NCI-H69 (cell line): ENCODE measurements around the gene PALLD.
"Not testable (repeated sequence)": the region's sequence is repeated elsewhere in the genome, so short reads cannot be mapped to it uniquely, and the experiment has no call there.

Experiments
- DNase-seq: peaks from one replicate; lab custom pipeline; 2025; lab: John Stamatoyannopoulos, UW

PALLD gene

DNA sequence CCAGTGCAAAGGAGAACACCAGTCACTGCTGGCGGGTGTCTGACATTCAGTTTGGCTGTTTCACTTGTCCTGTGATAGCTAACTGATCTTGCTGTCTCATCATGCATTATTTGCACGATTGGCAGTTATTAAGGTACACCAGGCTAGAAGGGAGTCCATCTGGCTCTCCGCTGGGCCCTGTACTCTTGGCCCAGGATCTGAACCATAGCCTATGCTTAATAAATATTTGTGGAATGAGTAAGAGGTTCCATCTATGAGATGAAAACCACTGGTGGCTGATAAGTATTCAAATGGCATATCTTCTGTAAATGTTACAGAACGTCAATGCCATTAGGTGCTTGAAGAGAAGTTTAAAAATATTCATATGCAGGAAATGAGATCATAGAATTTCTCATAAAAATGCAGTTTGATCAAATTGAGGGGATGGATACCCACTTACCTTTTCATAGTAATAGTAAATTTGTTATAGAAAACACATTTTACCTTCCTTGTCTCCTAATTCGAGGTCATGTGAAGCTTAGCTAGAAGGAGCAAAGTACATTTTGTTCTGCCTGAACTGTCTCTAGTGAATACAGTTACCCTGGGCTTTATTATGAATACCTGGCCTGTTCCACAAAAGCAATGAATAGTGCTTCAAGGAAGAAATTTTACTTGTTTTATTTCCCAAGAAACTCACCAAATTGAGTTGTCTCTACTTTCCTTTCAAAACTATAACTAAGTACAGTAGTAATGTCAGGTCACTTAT is 299.7 kb downstream of the PALLD start:
- DNase-seq, result peak; percentile 48

DNA sequence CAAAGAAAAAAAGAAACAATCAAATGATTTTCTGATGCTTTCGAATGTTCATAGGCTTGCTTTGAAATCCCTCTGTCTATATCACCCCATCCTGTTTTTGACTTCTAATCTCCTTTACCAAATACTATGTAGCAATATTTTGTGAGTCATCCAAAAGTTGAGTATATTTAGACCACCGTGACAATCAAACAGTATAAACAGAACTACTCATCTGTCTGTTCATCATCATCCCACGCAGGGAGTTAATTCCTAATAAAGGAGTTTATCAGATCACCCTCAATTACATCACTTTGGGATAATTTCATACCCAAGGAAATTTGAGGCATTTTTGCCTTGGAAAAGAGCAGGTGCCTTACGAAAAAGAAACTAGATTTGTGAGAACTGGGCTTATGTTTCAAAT is 300.3 kb downstream of the PALLD start:
- no peak for DNase-seq

DNA sequence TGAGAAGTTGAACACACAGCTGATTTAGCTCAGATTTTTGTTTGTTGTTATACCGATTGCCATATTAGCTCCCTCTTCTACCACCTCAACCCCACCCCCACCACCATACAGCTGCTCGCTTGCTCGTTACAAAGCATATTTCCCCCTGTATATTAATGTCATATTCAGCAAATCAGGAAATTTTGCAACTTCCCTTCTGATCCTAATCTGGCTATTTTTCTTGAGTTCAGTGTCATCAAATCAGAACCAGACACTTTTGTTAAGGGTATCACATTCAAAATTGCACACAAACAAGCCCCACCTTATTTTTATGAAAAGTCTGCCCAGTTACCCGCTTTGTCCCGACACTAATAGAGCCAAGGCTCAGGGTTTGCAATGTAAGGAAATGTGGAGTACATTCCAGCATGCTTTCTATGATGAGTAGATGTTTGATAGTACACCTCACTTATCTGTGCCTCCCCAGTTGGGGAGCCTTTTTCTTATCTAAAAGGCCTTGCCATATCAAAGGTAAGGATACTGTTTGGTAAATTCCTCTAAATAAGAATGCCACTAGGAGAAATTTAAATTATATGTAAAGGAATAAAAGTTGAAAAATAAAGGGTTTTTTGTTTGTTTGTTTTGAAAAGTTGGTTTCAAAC is 301.0 kb downstream of the PALLD start:
- no peak for DNase-seq

DNA sequence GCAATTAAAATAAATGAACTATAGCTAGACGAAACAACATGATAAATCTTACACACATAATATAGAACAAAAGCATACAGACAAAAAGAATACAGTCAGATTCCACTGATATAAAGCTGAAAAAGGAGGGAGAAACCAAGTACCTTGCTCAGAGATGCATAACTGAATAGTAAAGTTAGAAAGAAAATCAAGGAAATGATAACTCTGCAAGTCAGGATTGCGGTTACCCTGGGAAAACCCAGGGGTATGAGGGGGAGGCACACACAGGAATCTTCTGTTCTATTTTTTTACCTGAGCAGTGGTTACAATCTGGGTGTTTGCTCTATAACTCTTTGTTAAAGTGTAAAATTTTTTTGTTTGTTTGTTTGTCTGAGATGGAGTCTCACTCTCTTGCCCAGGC is 304.1 kb downstream of the PALLD start:
- DNase-seq, result no peak

DNA sequence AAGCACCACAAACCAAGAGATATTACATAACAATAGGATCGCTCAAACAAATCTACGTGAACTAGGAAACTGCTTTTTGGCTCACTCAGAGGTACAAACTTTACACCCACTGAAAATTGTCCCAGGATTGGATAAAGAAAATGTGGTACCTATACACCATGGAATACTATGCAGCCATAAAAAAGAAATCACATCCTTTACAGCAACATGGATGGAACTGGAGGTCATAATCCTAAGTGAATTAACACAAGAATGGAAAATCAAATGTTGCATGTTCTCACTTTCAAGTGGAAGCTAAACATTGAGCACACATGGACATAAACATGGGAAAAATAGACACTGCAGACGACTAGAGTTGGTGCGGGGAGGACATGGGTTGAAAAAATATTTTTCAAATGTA is 305.4 kb downstream of the PALLD start:
- no peak for DNase-seq

DNA sequence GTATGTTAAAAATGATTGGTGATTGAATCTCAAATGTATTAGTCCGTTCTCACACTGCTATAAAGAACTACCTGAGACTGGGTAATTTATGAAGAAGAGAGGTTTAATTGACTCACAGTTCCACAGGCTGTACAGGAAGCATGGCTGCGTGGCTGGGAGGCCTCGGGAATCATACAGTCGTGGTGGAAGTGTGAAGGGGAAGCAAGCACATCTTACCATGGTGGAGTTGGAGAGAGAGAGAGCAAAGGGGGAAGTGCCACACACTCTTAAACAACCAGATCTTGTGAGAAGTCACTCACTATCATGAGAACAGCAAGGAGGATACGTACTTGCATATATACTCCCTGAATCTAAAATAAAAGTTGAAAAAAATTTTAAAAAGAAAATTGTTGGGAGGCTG is 306.2 kb downstream of the PALLD start:
- DNase-seq, result not testable (repeated sequence)

DNA sequence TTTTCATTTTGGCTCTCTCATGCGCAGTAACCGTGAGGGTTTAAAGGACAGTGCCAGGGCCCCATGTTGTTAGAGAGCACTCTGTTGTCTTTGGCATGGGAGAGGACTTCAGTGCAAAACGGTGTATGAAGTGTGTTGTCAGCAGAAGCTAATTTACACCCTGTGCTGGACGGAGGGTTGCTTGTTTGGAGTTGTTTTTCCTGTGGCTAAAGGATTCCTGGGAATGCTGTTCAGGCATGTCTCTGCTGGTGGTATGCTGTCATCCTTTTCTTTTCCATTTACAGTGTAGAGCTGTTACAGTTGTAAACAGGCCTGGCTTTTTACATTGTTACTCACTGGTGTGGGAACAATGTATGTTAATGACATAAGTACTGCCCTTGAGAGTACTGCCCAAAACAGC is 306.9 kb downstream of the PALLD start:
- no peak for DNase-seq

DNA sequence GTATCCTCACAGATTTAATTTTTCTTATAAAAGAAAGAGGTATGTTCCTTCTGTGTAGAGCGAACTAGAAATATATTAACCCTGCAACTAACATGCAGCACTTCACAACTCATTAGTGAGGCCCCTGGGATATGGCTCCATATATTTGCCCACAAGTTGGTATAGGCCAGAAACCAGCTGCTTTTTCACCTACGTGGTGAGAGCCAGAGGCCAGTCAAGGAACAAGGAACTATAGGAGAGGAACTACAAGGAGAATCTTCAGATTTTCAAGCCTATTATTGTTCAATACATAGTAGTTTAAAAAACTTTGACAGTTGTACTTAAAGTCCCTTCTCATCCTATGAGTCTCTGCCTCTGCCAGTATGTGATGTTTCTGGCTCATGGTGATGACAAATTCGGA is 307.3 kb downstream of the PALLD start:
- DNase-seq, result no peak

DNA sequence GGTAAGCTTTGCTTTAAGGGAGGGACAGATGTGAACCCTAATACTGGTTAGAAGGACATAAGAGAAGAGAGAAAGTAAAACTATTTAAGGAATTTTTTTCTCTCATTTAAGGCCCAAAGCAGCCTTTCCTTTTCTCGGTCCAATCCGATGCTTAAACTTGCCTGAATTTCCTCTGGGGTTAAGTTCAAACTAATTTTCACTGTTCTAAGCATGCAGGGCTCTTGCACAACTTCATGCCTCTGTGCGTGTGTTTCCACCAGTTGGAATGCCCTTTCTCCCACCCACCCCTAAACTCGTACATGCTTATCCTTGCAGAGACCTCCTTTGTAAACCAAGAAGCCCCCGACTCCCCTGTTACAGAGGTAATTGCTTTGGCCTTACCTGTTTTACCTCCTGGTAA is 308.5 kb downstream of the PALLD start:
- no peak for DNase-seq

DNA sequence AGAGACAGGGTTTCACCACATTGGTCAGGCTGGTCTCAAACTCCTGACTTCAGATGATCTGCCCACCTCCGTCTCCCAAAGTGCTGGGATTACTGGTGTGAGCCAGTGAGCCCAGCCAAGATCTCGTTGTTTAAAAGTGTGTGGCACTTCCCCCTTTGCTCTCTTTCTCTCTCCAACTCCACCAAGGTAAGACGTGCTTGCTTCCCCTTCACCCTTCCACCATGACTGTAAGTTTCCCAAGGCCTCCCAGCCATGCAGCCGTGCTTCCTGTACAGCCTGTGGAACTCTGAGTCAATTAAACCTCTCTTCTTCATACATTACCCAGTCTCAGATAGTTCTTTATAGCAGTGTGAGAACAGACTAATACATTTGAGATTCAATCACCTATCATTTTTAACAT is 309.4 kb downstream of the PALLD start:
- not testable (repeated sequence) for DNase-seq

DNA sequence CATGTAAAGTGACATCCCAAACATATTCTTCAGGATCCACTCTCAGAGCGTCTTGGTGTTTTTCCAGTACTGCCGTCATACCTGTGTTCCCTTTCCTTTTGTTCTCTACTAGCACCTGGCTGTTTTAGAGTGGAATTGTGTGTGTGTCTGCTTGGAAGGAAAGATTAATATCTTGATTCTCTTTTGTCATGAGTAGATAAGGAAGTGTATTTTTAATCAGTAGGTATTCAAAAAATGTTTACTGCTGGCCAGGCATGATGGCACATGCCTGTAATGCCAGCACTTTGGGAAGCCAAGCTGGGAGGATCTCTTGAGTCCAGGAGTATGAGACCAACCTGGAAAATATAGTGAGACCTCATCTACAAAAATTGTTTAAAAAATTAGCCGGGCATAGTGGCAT is 314.4 kb downstream of the PALLD start:
- DNase-seq, result no peak

DNA sequence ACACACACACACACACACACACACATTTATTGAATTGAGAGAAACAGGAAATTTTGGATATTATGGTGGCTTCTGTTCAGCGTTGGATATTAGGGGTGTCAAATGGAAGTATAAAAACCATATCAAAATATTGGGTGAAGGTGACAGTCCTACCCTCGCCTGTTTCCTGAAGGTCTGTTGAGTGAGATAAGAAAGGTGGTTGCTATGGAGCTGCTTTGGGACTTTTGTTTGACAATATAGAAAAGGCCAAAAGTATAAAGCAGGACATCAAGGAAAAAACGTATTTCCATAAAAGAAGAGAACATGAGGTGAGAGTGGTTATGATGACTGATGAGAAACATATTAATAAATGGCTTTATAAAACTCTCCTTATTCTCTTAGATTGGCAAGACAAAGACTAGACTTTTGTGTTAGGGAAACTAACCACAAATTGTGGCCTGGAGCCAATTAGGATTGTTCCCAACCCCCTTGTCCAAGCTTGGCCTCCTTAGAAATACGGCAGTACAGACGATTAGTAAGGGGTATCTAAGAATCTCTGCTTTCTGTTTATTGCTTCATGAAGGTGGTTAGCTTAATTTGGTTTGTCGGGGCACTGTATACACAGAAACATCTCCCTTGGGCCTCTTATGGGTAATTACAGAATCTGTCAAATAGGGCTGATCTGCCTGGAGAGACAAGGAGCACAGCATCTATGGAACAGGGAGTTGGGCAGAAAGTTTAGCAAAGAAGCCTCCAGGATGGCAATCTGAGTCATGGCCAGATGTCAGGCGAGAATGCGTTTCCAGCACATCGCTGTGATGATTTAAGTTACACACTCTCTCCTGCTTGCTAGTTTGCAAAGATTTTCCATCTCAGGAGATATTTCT is 315.2 kb downstream of the PALLD start:
- DNase-seq, result peak; percentile 58

DNA sequence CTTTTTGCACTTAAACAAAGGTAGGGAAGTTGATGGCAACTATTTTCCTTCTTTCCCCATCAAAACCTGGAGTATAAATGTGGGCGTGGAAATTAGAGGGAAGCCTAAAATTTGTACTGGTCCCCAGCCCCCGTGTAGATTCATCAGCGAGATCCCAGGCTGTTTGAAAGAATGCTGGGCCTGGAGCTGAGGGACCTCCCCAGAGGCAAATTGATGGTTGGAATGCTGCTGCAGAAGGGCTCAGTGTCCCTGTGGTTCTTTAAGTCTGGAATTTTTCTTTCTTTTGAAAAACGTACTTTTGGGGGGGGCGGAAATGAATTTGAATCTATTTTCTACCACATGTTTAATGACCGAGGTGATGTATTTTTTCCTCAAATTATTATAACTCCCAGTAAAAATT is 316.0 kb downstream of the PALLD start:
- no peak for DNase-seq

DNA sequence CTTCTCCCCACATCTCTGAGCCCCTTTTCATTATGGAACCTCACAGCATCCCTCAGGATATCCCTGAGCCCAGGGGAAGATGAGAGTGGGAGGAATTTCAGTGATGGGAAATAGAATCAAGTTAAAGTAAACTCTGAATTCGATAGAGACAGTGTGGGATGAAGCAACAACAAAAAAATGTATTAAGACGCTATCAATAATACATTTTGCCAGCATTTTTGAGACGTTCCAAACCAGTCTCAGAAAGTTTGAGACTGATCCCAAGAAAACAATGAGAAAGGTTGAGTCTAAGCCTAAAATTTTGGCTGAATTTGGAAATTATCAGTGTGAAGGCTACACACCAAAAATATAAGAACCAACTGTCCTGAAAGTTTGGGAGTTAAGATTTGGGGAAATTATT is 317.0 kb downstream of the PALLD start:
- DNase-seq, result no peak

DNA sequence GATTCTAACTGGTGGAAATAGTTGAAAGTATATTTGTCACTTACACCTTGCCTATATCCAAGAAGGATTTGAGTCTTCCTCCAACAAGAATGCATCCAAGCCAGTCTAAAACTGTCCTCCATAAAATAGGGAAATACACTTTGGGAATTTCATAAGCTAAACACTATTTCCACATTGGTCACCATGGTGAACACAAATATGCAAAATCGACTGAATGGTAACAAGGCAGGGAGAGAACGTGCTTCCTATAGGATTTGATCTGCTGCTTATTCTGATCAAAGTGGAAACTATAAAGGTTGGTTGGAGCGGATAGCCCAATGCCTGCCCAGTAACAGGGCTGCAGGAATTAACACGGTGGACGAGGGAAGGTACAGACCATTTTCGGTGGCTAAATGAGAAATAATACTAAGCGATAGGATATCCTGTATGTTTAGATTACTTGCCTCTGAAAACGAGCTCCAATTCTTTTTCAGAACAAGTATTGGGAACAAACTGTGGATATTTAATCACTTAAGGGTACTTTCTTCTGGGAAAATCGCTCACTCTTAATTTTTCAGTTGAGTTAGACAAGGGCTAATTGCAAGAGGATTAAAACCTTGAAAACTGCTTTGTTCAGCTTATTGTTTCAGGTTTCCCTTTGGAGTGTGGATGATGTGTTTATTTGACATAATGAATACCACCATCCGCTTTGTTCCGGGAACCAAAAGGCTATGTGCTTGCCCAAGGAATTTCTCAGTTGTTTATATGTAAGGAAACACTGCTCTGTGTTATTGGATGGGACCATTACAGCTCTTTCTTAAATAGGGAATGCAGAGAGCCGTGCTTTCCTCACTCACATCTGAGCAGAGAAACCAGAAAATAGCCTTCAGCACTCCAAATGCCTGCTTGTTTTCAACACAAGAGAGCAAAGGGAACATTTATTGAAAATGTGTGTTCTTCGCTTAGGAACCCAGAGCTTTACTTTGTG is 318.8 kb downstream of the PALLD start:
- DNase-seq, result peak; percentile 26

DNA sequence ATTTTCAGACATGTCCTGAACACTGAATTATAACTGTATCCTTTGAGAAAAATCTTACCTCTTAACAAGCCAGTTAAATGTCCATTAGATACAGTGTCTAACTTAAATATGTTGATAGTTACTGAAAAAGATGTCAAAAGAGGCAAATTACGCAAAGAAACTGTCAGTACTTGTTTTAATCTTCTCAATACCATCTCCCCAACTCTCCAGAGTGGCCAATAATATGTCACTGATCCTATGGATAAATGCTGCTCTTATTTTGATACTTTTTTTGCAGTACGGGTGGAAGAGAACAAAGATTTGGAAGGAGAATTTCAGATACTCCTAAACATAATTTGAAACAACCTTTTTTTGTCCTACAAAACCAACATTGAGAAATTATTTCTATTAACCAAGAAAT is 320.5 kb downstream of the PALLD start:
- peak; percentile 54 for DNase-seq

DNA sequence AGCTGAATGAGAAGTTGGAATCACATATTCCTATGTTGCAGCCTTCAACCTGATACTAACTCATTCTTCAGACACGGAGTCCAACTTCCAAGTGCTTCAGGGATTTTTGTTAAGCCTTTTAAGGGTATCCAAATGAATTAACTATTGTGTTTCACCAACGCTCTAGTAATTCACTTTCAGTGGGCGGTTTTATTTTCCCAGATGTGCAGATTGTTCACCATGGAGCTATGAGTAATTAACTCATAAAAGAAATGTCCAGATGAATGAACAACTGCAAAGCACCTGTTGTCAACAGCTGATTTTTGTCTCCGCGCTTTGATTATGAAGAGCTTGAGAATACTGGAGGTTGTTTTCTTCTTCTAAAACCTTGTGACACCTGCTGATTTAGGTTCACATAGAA is 325.6 kb downstream of the PALLD start:
- DNase-seq, result peak; percentile 78

DNA sequence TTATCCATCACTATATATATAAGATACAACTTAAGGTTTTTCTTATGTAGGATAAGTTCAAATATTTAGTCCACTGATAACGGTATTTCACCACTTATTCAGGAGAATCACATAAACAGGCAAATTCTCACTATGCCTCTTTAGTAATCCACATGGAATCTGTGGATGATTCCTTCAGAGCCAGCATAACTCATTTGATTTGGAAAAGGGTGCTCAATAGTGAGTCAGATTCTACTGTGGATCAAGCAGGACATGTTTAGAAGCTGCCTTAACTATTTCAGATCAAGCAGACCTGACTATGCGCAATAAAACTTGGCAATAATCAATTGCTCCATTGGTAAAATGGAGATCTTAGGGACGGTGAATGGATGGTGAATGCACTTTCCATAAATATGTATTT is 329.1 kb downstream of the PALLD start:
- DNase-seq, result no peak

DNA sequence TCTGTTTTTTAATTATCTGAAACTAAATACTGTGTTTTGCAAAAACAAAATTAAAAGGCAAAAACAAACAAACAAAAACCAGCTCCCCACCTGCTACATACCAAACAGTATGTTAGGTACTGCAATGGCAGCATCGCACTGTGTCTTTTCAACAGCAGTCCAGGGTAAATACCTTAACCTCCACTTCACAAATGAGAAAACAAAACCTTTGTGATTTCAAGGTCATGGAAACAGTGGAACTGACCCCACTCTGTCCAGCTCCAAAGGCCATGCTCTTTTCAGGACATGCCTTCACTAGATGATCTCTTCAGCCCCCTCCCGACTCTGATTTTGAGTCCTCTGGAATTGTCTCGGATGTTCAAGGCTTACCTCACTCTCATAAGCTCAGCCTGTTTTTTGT is 329.8 kb downstream of the PALLD start:
- no peak for DNase-seq

DNA sequence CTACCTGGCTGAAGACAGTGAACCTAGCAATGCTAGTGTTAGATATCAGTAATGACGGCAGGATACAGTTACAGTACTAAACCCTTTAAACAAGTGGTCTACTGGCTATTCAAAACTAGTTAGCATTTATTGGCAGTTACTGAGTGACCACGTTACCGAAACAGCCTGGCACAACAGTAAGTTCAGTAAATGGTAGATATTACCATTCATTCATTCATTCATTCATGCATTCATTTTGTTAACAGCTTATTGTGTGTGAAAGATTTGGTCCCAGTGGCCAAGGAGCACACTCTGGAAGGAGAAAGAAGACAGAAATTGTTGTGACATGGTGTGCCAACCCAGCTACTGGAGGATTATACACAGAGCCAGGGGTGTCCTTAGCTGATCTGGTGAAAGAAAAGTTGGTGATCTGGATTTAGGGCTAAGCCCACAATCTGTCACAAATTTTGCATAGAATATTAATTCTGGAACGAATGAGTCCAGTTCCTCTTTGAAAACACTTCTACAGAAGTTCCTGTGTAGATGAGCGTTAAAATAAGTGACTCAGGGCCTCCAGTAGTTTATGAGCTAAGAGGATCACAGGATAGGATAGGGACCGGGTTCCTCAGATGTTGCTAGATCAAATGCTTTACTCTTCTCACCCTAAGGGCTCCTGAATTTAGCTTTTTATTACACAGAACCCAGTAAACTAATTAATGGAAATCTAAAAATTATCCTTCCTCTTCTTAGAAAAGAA is 334.1 kb downstream of the PALLD start:
- DNase-seq, result peak; percentile 28

DNA sequence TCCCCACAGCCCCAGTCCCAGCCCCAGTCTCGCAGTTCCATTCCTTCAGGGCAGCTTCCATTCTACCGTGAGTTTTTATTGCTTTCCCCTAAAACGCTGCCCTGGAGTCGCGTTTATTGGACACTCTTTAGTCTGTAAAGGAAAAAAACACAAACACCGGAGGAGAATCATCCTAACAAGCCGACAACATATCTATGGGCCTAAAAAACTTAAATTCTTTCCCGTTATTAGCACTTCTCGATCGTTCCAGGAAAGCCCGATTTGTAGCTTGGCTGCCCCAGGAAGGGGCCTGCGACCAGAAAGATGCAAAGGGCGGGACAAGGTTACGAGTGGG is 334.7 kb downstream of the PALLD start:
- DNase-seq, result peak; percentile 42
